Choroid plexus epithelial cell (primary cell): ENCODE measurements around the gene UBE2QL1.

Experiments
- DNase-seq: peaks from one replicate; pipeline ENCODE4 v3.0.0-alpha.2; 2010; ENCODE audit warnings: low read depth
- H3K4me3 ChIP-seq: 2 replicates; pipeline ENCODE4 v1.5.1; 2011; ENCODE audit warnings: low read depth, mild to moderate bottlenecking, control low read depth, low read length, moderate library complexity
- CTCF ChIP-seq: conservative IDR thresholded peaks from 2 replicates; pipeline ENCODE4 v1.5.1; 2011; ENCODE audit warnings: low read depth, mild to moderate bottlenecking, control low read depth, inconsistent platforms, low read length, moderate library complexity

UBE2QL1 gene

GRCh38 chr5:6468104-6468503 lies 19.4 kb downstream of the UBE2QL1 start:
- no peak for DNase-seq
- TF ChIP-seq CTCF = no peak
- no peak overlapping the region for H3K4me3 ChIP-seq

GRCh38 chr5:6468870-6469269 lies 20.2 kb downstream of the UBE2QL1 start:
- no peak for TF ChIP-seq CTCF
- DNase-seq = no peak
- no peak overlapping the region for H3K4me3 ChIP-seq

- no peak for DNase-seq
- TF ChIP-seq CTCF = no peak
These were observed 21.2 kb downstream of the UBE2QL1 start for GRCh38 chr5:6469836-6470235.

DNA sequence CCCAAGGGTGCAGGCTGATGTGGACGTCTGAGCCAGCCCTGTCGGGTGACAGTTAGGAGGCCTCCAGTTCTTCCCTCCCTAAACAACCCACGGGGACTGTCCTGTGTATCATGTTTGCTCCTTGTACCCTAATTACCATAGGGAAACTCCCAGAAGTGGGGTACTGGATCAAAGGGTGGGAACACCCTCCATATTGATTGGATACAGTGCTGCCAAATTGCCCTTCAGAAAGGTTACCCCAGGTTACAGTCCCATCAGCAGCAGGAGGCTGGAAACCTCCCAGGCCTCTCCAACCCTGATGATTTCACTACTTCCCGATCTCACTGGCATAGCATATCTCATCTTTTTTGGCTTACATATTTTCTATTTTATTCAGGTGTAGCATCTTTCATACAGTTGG lies 22.0 kb downstream of the UBE2QL1 start:
- no peak for DNase-seq
- no peak overlapping the region for H3K4me3 ChIP-seq
- no peak for TF ChIP-seq CTCF

More at GRCh38 chr5:6469836-6470235, 21.2 kb downstream of the UBE2QL1 start:
- no peak overlapping the region for H3K4me3 ChIP-seq

GRCh38 chr5:6471252-6471651 lies 22.6 kb downstream of the UBE2QL1 start:
- H3K4me3 ChIP-seq = no peak overlapping the region
- TF ChIP-seq CTCF = no peak
- DNase-seq = no peak

DNA sequence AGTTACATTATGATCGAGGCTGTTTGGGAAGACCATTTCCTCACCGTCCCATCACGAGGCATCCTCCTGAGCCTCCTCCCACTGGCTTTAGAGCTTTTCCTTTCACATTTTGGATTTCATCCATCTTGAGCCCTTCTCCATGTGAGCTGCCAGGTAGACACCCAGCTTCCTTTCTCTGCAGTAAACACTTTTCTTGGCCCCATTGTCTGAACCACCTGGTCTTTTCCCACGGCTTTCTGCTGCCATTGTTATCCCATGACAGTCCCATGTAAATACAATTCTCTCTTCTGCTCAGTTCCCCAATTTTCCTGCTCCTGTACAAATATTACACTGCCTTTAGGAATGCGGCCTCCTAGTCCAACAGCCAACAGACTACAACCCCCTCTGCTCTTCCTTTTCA lies 24.1 kb downstream of the UBE2QL1 start:
- no peak for TF ChIP-seq CTCF
- DNase-seq = no peak

DNA sequence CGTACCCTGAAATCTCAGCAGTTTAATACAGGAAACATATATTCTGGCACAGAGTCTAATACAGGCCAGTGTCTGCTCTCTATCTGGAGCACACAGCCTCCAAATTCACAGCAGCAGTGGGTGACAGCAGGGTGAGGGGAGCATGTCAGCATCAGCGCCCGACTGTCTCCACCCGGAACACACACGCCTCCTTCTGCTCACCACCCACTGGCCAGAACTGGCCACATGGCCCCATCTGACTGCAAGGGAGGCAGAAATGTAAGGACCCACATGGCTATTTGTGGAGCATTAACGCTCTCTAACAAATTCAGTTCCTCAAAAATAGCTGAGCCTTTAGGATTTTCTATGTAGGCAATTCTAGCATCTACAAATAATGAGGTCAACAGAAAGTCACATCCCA lies 24.6 kb downstream of the UBE2QL1 start:
- DNase-seq = no peak

More for the DNA sequence above, 24.1 kb downstream of the UBE2QL1 start:
- H3K4me3 ChIP-seq = no peak overlapping the region

More for the DNA sequence above, 24.6 kb downstream of the UBE2QL1 start:
- no peak overlapping the region for H3K4me3 ChIP-seq
- no peak for TF ChIP-seq CTCF
